Activated CD4-positive, CD25-positive, alpha-beta regulatory T cell (primary cell): Measurements from ENCODE around the gene AKT3.

ENCODE experiments used
- DNase-seq, 4 experiments: peaks; one replicate each; lab custom pipeline; 2025; lab: John Stamatoyannopoulos, UW

AKT3 gene

GRCh38 chr1:243487649-243488227, 362.3 kb downstream of the AKT3 start:
- DNase-seq, result no peak

GRCh38 chr1:243487036-243487648, 362.9 kb downstream of the AKT3 start:
- DNase-seq, result no peak

- DNase-seq, result no peak
These were observed 366.1 kb downstream of the AKT3 start for GRCh38 chr1:243483952-243484351.

- no peak for DNase-seq
These were observed 366.8 kb downstream of the AKT3 start for GRCh38 chr1:243483071-243483771.

GRCh38 chr1:243482141-243483022, 367.7 kb downstream of the AKT3 start:
- no peak for DNase-seq

- DNase-seq, result no peak
These were observed 368.9 kb downstream of the AKT3 start for GRCh38 chr1:243481101-243481500.

GRCh38 chr1:243477731-243478290, 372.2 kb downstream of the AKT3 start:
- DNase-seq, result no peak

GRCh38 chr1:243475966-243476365, 374.1 kb downstream of the AKT3 start:
- DNase-seq, result no peak

GRCh38 chr1:243474906-243475305, 375.1 kb downstream of the AKT3 start:
- no peak for DNase-seq

GRCh38 chr1:243474136-243474881, 375.7 kb downstream of the AKT3 start:
- DNase-seq, result no peak

GRCh38 chr1:243473227-243474135, 376.6 kb downstream of the AKT3 start:
- DNase-seq, result no peak

- no peak for DNase-seq
These were observed 378.0 kb downstream of the AKT3 start for GRCh38 chr1:243471754-243472745.

- DNase-seq, result no peak
These were observed 378.9 kb downstream of the AKT3 start for GRCh38 chr1:243471026-243471685.

GRCh38 chr1:243470502-243470901, 379.5 kb downstream of the AKT3 start:
- no peak for DNase-seq

- no peak for DNase-seq
These were observed 380.5 kb downstream of the AKT3 start for GRCh38 chr1:243469497-243469896.

GRCh38 chr1:243465738-243466137, 384.3 kb downstream of the AKT3 start:
- no peak for DNase-seq

GRCh38 chr1:243465081-243465480, 385.0 kb downstream of the AKT3 start:
- no peak for DNase-seq

GRCh38 chr1:243462929-243463697, 386.9 kb downstream of the AKT3 start:
- no peak for DNase-seq
